NCI-H82 treated with DMSO at 0.1 percent for 48 hours (cell line): ENCODE measurements around the gene PSMC4.

Experiments used
- DNase-seq: peaks from one replicate; lab custom pipeline; 2025; ENCODE audit not compliant: unreplicated experiment; lab: John Stamatoyannopoulos, UW

PSMC4 gene

DNA sequence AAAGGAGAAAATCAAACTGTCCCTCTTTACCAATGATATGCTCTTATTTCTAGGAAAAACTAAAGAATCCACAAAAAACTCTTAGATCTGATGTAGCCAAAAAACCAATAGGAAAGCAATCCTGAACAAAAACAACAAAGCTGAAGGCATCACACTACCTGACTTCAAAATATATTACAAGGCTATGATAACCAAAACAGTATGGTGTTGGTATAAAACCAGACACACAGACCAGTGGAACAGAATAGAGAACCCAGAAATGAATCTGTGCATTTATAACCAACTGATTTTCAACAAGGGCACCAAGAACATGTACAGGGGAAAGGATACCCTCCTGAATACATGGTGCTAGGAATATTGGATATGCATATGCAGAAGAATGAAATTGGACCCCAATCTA lies 16.2 kb downstream of the PSMC4 start:
- no peak for DNase-seq

DNA sequence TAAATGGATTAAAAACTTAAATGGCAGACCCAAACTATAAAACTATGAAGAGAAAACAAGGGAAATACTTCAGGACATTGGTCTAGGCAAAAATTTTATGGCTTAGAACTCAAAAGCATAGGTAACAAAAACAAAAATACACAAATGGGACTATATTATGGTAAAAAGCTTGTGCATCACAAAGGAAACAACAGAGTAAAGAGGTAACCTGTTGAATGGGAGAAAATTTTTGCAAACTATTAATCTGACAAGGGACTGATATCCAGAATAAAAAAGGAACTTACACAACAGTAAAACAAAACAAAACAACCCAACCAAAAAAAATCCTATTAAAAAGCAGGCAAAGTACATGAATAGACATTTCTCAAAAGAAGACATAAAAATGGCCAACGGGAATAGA lies 16.6 kb downstream of the PSMC4 start:
- DNase-seq = no peak

DNA sequence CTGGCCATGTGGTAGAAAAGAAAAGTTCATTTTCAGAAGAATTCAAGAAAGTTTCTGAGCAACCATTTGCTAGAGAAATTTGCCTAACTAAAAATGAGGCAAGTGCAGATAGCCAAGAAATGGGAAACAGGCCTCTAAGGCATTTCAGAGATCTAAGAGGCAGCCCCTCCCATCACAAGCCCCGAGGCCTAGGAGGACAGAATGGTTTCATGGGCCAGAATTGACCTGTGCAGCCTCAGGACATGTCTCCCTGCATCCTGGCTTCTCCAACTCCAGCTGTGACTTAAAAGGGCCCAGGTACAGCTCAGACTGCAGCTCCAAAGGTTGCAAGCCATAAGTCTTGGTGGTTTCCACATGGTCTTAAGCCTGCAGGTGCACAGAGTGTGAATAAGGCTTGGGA lies 22.6 kb downstream of the PSMC4 start:
- DNase-seq = no peak

DNA sequence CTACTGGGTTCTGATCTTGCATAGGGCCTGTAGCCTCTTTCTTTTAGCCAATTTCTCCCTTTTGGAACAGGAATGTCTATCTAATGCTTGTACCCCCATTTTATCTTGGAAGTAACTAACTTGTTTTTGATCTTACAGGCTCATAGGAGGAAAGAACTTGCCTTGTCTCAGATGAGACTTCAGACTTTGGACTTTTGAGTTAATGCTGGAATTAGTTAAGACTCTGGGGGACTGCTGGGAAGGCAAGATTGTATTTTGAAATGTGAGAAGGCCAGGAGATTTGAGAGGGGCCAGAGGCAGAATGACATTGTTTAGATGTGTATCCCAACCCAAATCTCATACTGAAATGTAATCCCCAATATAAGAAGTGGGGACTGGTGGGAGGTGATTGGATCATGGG lies 23.4 kb downstream of the PSMC4 start:
- no peak for DNase-seq

DNA sequence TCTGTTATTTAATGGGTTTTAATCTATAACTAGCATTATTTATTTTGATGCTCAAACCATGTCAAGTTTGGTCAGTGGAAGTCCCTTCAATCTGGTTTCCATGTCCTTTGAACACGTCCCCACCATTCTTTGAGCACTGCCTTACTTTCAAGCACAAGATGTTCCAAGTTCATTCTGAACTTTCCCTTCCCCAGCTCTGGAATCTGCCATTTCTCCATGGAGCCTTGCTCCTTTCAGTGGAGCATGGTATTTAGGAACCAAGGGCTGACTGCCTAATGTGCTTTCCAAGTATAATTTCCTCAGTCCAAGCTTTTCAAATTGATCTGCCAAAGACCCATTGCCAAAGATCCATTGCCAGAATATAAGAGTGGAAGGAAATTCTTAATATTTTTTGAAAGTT lies 24.8 kb downstream of the PSMC4 start:
- DNase-seq = no peak

DNA sequence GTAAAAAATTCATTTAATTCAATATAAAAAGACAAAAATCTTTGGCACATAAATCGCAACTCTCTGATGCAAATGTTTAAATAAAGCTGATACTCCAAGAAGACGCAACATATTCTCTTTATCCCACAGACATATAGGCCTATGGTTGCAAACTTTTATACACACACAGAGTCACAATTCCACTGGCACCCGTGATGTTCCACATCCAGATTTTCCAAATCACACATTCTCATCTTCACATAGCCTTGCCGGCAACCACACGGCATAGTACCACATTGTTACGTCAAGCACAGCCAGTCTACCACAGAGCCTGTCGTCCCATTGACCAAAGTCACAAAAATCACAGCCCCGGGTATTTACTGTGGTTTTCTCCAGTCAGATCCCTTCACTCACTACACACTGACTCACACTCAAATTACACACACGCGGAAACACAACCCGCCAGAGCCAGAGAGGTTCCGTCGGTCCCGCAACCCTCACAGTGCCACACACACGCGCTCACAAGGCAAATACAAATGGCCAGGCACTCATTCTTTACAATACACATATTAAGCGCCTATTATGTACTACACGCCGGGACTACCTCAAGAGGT lies 25.3 kb downstream of the PSMC4 start:
- DNase-seq = no peak

DNA sequence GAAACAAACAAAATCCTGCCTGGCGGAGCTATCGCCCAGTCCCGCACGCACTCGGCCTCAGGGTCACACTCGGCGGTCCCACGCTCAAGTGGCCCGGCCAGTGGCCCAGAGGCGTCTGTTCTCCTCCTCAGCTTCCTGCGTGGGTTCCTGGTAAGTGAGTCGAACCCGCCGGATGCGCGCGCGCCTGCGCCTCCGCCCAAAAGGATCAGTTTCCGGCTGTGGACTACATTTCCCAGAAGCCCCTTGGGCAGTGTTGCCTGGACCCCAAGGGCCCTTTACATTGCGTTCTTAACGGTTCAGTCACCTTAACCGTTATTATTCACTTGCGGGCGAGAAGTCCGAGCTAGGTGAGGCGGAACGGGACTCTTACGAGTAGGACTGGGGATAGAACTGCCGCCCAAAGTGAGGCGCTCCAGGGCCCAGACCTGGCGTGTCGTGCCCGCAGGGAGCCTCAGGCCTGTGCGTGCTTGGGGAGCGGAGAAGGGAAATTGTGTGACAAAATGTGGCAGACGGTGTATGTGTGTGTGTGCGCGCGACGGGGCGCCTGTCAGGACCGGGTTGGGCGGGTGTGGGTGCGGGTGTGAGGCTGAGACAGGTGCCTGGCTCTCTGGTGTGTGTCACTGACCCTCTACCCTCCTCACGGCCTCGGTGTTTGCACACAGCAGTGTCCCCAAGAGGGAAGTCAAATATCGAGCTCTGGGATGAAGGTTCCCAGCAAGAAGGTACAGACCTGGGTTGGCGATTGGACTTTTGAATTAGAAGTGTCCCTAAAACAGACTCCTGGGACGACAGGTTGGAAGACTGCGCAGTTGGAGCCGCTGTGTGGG lies 26.1 kb downstream of the PSMC4 start, which contains the start of gene ZNF546:
Gene ZNF546, plus strand, starts transcription at position 250 of the 827 bp plus-strand sequence. CDS start 1,267 bp downstream, outside the sequence.
- peak; percentile 73 for DNase-seq

DNA sequence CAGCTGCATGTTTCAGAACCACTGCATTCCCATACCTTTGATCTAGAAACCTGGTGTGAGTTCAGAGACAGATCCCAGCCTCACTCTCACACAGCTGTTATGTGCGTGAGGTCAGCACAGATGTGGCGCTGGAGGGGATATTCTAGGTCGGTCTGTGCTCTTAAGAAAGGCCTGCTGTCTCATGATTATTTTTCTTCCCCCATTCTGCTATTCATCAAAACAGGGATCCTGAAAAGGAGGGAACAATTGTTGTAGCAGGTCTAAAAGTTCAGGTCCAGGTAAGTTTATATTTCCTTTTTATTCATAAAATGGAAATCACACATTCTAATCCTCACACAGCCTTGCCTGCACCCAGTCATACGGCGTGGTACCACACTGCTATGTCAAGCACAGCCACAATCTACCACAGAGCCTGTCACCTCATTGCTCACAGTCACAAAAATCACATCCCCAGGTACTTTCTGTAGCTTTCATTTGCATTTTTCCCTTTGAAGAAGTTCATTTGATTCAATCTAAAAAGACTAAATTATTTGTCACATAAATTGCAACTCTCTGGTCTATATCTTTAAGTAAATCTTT lies 26.8 kb downstream of the PSMC4 start:
- DNase-seq = no peak

DNA sequence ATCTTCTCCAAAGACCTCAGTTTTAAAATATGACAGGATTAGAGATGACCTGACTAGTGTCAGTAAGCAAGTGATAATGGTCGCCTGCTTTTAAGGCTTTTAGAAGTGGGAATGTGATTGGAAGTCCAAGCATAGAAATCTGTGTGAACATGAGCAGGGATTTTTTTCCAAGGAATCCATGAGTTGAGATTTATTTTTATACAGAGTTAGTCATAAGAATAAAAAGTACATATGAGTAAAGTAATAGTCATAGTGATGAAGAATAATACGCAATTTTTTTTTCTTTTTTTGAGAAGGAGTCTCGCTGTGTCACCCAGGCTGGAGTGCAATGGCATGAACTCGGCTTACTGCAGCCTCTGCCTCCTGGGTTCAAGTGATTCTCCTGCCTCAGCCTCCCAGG lies 27.5 kb downstream of the PSMC4 start:
- DNase-seq = no peak

DNA sequence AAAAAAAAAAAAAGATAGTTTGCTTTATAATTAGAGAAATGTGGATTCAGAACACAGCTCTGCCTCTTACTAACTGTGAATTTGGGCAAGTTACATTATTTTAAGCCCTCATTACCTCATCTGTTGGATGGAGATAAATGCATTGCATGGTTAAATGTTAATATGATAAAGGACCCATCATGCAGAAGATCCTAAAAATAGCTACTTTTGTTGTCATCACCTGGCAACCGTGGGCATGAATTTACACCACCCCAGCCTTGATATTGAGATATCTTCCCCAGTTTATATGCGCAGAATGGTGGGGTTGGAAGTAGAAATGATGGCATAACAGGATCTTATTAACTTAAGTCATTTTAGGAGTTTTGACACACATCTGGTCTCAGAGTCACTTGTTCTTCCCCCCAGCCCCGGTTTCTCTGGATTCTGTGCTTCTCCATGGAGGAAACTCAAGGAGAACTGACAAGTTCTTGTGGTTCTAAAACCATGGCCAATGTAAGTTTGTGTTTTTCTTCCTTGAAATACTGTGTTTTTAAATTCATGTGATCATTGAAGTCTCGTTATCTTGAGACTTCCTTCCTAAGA lies 34.8 kb downstream of the PSMC4 start:
- no peak for DNase-seq

DNA sequence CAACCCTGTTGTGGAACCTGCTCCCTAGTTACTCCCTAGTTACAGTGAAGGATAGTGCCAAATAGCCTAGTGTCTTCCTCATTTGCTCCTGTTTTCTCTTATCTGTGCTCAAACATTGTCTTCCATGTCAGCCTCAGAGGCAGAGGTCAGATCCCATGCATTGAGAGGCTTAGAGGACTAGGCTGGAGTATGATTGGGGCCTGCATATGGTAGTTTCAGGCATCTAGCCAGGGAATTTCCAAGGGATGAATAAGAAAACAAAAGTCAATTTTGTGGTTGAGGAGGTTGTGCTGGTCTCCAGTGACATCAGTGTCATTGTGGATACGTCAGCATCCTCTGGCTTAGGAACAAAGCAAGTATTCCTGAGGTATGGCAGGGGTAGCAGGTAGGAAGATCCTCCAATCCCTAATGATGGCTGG lies 35.3 kb downstream of the PSMC4 start:
- DNase-seq = no peak

DNA sequence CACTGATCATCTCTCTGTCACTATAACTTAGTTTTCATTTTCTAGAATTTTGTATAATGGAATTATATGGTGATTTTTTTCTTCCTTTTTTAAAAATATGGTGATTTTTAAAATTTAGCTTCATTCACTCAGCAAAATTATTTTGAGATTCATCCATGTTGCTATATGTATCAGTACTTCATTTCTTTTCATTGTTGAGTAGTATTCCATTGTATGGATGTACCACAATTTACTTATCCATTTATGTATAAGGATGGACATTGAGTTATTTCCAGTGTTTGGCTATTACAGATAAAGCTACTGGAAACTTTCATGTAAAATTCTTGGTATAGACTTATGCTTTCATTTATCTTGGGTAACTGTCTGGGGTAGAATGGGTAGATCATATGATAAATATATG lies 38.7 kb downstream of the PSMC4 start:
- no peak for DNase-seq

DNA sequence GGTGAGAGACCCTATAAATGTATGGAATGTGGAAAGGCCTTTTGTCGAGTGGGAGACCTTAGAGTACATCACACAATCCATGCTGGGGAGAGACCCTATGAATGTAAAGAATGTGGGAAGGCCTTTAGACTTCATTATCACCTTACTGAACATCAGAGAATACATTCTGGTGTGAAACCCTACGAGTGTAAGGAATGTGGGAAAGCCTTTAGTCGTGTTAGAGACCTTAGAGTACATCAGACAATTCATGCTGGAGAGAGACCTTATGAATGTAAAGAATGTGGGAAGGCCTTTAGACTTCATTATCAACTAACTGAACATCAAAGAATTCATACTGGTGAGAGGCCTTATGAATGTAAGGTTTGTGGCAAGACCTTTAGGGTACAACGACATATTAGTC lies 43.0 kb downstream of the PSMC4 start:
- DNase-seq = no peak

DNA sequence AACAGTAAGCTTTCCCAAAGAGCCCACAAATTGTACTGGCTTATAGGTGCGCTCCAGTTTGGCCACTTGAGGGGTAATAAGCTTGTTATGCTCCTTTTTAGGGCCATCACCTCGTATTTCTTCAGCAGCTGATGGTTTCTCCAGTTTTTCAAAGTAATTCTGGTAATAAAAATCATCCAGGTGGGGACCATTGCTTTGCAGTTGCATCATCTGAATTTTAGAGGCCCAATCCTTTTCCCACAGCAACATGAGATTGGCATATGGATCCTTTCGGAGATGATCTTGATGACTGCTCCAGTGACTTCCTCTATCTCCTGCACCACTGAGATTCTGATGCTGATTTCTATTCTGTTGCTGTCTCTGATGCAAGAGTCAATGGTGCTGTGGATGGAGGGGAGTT lies 53.0 kb downstream of the PSMC4 start:
- no peak for DNase-seq

DNA sequence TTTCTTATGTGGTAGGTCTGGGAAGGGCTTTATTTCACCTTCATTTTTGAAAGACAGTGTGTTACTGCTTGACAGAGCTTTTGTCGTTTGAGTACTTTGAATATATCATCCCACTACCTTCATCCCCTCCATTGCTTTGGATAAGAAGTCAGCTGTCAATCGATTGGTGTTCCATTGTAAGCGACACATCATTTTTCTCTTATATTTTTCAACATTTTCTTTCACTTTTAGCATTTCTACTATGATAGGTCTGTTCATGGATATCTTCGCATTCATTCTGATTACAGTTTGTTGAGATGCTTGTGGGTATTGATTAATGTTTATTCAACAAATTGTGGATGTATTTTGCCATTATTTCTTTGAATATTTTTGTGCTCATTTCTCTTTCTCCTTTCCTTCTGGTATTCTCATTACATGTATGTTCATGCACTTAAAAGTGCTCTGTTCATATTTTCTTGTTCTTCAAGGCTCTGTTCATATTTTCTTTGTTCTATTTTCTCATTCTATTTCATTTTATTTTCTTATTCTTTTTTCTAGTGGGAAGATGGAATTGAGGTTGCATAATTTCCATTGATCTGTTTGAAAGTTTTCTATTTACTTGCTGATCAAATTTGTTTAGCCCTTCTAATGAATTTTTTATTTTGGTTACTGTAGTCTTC lies 55.1 kb downstream of the PSMC4 start:
- DNase-seq = no peak

DNA sequence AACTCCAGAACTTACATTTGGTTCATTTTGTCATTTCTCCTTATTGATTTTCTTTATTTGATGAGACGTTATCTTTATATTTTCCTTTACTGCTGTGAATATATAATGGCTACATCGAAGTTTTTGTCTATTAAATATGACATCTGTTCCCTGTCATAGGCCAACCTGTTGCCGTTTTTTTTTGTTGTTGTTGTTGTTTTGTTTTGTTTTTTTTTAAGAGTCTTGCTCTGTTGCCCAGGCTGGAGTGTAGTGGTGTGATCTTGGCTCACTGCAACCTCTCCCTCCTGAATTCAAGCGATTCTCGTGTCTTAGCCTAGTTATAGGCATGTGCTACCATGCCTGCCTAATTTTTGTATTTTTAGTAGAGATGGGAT lies 55.6 kb downstream of the PSMC4 start:
- DNase-seq = no peak
